ENCODE measurements around the gene USP9X.
"Not testable (repeated sequence)": the region's sequence is repeated elsewhere in the genome, so short reads cannot be mapped to it uniquely, and the experiment has no call there.

USP9X gene

GRCh38 chrX:41282307-41282706 lies 197.1 kb downstream of the USP9X start:
- not testable (repeated sequence) for DNase-seq (ENCODE audit: low spot score)

- not testable (repeated sequence) for DNase-seq (ENCODE audit: low spot score)
Measured at GRCh38 chrX:41285928-41286327, 200.7 kb downstream of the USP9X start.
